ENCODE measurements around the gene DPCD. TPM values are rescaled to one million over a fixed set of nuclear protein-coding genes. Genes with fewer than 3 reads are reported as not detected.
A peak's percentile ranks its signal among the peaks of the same experiment; 100 is the strongest.

Gene DPCD
- total and polyA plus RNA-seq, 9 donors = 12.9 to 48.3 (median 19.8) TPM

GRCh38 chr10:101617824-101618568 lies 29.9 kb downstream of the DPCD start:
- Histone ChIP-seq H3K9me3 (no peaks in the 10 kb centered on the region), H3K4me3 (no peak overlapping the region), H3K36me3 (no peaks in the 10 kb centered on the region), H3K27ac (no peak overlapping the region), H3K27me3 (no peaks in the 10 kb centered on the region), H3K4me1 (ENCODE audit: insufficient read depth) (no peaks in the 10 kb centered on the region)
- intact Hi-C loops (cut with DNase I) = no loop called here
- no peak for DNase-seq
- TF ChIP-seq EP300 (IDR thresholded peaks at IDR 0.05) (no peak), POLR2A (IDR thresholded peaks at IDR 0.05) (no peak), CTCF (IDR thresholded peaks at IDR 0.05) (no peak)
- WGBS, 3 donors = 70 to 78% (median 78%) methylated on average over 4 of the region's 4 CpGs

GRCh38 chr10:101618871-101619270 lies 30.8 kb downstream of the DPCD start:
- Histone ChIP-seq H3K36me3 (no peaks in the 10 kb centered on the region), H3K27ac (no peak overlapping the region), H3K27me3 (no peaks in the 10 kb centered on the region), H3K4me1 (ENCODE audit: insufficient read depth) (no peaks in the 10 kb centered on the region), H3K4me3 (no peak overlapping the region), H3K9me3 (no peaks in the 10 kb centered on the region)
- intact Hi-C loops (cut with DNase I) = no loop called here
- TF ChIP-seq EP300 (IDR thresholded peaks at IDR 0.05) (no peak), CTCF (IDR thresholded peaks at IDR 0.05) (no peak), POLR2A (IDR thresholded peaks at IDR 0.05) (no peak)
- WGBS, 3 donors = 85 to 92% (median 88%) methylated on average over 2 of the region's 2 CpGs
- peak in 1 of 5 donors; percentile 8 for DNase-seq

GRCh38 chr10:101619983-101620382 lies 31.9 kb downstream of the DPCD start:
- 96 to 99% (median 97%) methylated on average over 6 of the region's 6 CpGs for WGBS, 3 donors

GRCh38 chr10:101623528-101623927 lies 35.4 kb downstream of the DPCD start:
- TF ChIP-seq CTCF (IDR thresholded peaks at IDR 0.05) = no peak
- no peak for TF ChIP-seq POLR2A (IDR thresholded peaks at IDR 0.05)
- TF ChIP-seq EP300 (IDR thresholded peaks at IDR 0.05) = no peak
- Histone ChIP-seq H3K27me3 (no peaks in the 10 kb centered on the region), H3K9me3 (no peaks in the 10 kb centered on the region), H3K4me3 (no peak overlapping the region), H3K4me1 (ENCODE audit: insufficient read depth) (no peaks in the 10 kb centered on the region), H3K27ac (no peak overlapping the region), H3K36me3 (no peaks in the 10 kb centered on the region)
- WGBS, 3 donors = 74 to 86% (median 79%) methylated on average over 1 of the region's 1 CpG
- DNase-seq = no peak
- intact Hi-C loops (cut with DNase I) = no loop called here

More at GRCh38 chr10:101619983-101620382, 31.9 kb downstream of the DPCD start:
- H3K27ac ChIP-seq = no peak overlapping the region
- intact Hi-C loops (cut with DNase I) = no loop called here
- no peaks in the 10 kb centered on the region for H3K36me3 ChIP-seq
- H3K9me3 ChIP-seq = no peaks in the 10 kb centered on the region
- peak in 1 of 5 donors; percentile 3 for DNase-seq
- no peaks in the 10 kb centered on the region for H3K4me1 ChIP-seq (ENCODE audit: insufficient read depth)
- H3K27me3 ChIP-seq = no peaks in the 10 kb centered on the region
- no peak overlapping the region for H3K4me3 ChIP-seq
- TF ChIP-seq CTCF (IDR thresholded peaks at IDR 0.05) (no peak), POLR2A (IDR thresholded peaks at IDR 0.05) (no peak)

Data from ovary (tissue), 9 donors.